ENCODE measurements around the gene CTSE.

CTSE gene

GRCh38 chr1:205967554-205968335 lies 56.0 kb downstream of the CTSE start:
- no peak for DNase-seq

- DNase-seq, result no peak
Measured at GRCh38 chr1:205965036-205965884, 58.4 kb downstream of the CTSE start.

GRCh38 chr1:205963352-205964155 lies 60.1 kb downstream of the CTSE start:
- no peak for DNase-seq

- DNase-seq, result no peak
Measured at GRCh38 chr1:205962821-205963221, 60.9 kb downstream of the CTSE start.

GRCh38 chr1:205961991-205962820 lies 61.5 kb downstream of the CTSE start:
- no peak for DNase-seq

GRCh38 chr1:205961405-205961804 lies 62.3 kb downstream of the CTSE start:
- no peak for DNase-seq

GRCh38 chr1:205959789-205960188 lies 63.9 kb downstream of the CTSE start:
- no peak for DNase-seq

Data from CD4-positive, alpha-beta T cell treated with Interferon gamma for 1 hour (primary cell).